HG02981 (cell line): Measurements from ENCODE around the gene RFT1.

ENCODE experiments used
- ATAC-seq: cut with Tn5 transposase; IDR thresholded peaks from one replicate; pipeline ENCODE4 v1.9.1; 2021; ENCODE audit warnings: mild to moderate bottlenecking, moderate library complexity; ENCODE audit not compliant: unreplicated experiment

Gene RFT1

GRCh38 chr3:53150247-53151085 lies 20.2 kb upstream of the RFT1 start:
- ATAC-seq: no peak

- ATAC-seq: no peak
These were observed 19.5 kb upstream of the RFT1 start for GRCh38 chr3:53149699-53150098.

- no peak for ATAC-seq
These were observed 18.9 kb upstream of the RFT1 start for GRCh38 chr3:53149006-53149690.

GRCh38 chr3:53147903-53148400 lies 17.7 kb upstream of the RFT1 start:
- no peak for ATAC-seq

GRCh38 chr3:53147151-53147902 lies 17.1 kb upstream of the RFT1 start:
- ATAC-seq: no peak

GRCh38 chr3:53146319-53146891 lies 16.2 kb upstream of the RFT1 start:
- ATAC-seq: no peak

- no peak for ATAC-seq
These were observed 15.5 kb upstream of the RFT1 start for GRCh38 chr3:53145713-53146080.

GRCh38 chr3:53144862-53145712 lies 14.9 kb upstream of the RFT1 start:
- no peak for ATAC-seq

- no peak for ATAC-seq
These were observed 14.2 kb upstream of the RFT1 start for GRCh38 chr3:53144446-53144845.

GRCh38 chr3:53142986-53143385 lies 12.8 kb upstream of the RFT1 start:
- no peak for ATAC-seq

- no peak for ATAC-seq
These were observed 10.9 kb upstream of the RFT1 start for GRCh38 chr3:53140847-53141845.

GRCh38 chr3:53139906-53140846 lies 9.9 kb upstream of the RFT1 start:
- ATAC-seq: no peak

- no peak for ATAC-seq
These were observed 7.7 kb upstream of the RFT1 start for GRCh38 chr3:53137835-53138446.

GRCh38 chr3:53137221-53137620 lies 7.0 kb upstream of the RFT1 start:
- ATAC-seq: no peak

- peak; percentile 43 for ATAC-seq
These were observed 4.5 kb upstream of the RFT1 start for GRCh38 chr3:53134631-53135232.

GRCh38 chr3:53132347-53132746 lies 2.1 kb upstream of the RFT1 start:
- no peak for ATAC-seq

- ATAC-seq: no peak
These were observed 861 bp upstream of the RFT1 start for GRCh38 chr3:53131096-53131495.
